Large intestine (tissue), 3 donors: ENCODE data around the gene BAIAP2L1. TPM values are rescaled to one million over a fixed set of nuclear protein-coding genes. Genes with fewer than 3 reads are reported as not detected.

Experiments
- DNase-seq, 2 donors: peaks; one replicate each; pipeline versions ENCODE4 v3.0.0 to v3.0.0-alpha.2; 2013
- H3K27ac ChIP-seq: one replicate; pipeline ENCODE4 v1.5.1; 2013; ENCODE audit warnings: low read length
- H3K27me3 ChIP-seq: 2 replicates; pipeline ENCODE4 v1.6.1; 2013; ENCODE audit warnings: low read length; ENCODE audit not compliant: control insufficient read depth, insufficient read depth
- H3K36me3 ChIP-seq: 2 replicates; pipeline ENCODE4 v1.6.1; 2013; ENCODE audit warnings: low read length; ENCODE audit not compliant: control insufficient read depth, insufficient read depth
- H3K4me1 ChIP-seq: one replicate; pipeline ENCODE4 v1.6.1; 2013; ENCODE audit warnings: low read length; ENCODE audit not compliant: control insufficient read depth, insufficient read depth
- H3K4me3 ChIP-seq: one replicate; pipeline ENCODE4 v1.5.1; 2013; ENCODE audit warnings: low read length
- H3K9me3 ChIP-seq: one replicate; pipeline ENCODE4 v1.6.1; 2013; ENCODE audit warnings: mild to moderate bottlenecking, low read depth, low read length, moderate library complexity; ENCODE audit not compliant: control insufficient read depth
- WGBS: methylation state at CpG from one replicate; pipeline ENCODE4 v1.1.5; 2013; ENCODE audit warnings: low lambda C conversion rate; ENCODE audit not compliant: insufficient coverage; 5-methylcytosine and 5-hydroxymethylcytosine counted together
- polyA plus RNA-seq: library from polyadenylated mRNA; unstranded; fragments of 120-200 nt; gene quantifications from one replicate; pipeline ENCODE4 v1.2.1, GENCODE V29; 2013

Gene BAIAP2L1
- polyA plus RNA-seq, 1 donor = 30.3 TPM

DNA sequence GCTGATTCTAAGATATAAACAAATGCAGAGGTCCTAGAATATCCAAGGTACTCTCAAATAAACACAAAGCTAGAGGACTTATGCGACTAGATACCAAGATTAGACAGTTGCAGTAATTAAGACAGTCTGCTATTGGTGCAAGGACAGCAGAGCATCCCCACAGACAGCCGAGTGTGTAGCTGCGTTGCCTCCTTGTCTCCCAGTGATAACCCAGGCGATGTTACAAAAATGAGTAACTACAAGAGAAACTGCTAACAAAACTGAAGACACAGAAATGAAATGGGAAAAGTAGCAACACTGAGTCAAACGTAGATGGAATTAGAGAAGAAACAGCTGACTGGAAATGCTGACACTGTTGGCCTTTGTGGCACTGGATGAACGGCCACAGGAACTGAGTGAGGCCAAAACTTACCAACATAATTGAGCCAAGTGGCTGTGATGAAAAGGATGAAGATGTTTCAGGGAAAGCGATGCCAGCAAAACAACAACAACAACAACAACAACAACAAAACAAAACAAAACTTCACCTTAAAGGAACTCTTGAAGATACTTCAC lies 54.3 kb downstream of the BAIAP2L1 start:
- 100% methylated on average over 1 of the region's 7 CpGs for WGBS
- Histone ChIP-seq H3K9me3 (no peaks in the 10 kb centered on the region), H3K4me1 (no peaks in the 10 kb centered on the region), H3K36me3 (no peaks in the 10 kb centered on the region), H3K27me3 (no peaks in the 10 kb centered on the region), H3K4me3 (no peak overlapping the region), H3K27ac (no peak overlapping the region)
- DNase-seq = no peak

DNA sequence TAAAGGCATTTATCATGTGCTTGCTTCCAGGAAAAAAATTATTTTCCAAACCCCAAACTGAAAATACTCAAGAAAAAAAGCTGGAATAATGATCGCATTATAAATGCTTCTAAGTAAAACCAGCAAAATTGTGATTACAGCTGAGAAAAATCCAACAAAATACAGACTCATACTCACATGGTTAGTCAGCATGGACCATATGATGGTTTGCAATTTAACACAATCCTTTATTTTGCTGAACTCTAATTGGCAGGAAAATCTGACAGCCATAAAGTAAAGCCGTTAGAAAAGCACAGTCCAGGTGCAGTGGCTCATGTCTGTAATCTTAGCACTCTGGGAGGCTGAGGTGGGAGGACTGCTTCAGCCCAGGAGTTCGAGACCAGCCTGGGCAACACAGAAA lies 59.8 kb downstream of the BAIAP2L1 start:
- no peaks in the 10 kb centered on the region for H3K27me3 ChIP-seq
- H3K9me3 ChIP-seq = peaks cover 8% of the 10 kb centered on the region
- H3K27ac ChIP-seq = no peak overlapping the region
- no peak for DNase-seq
- peaks cover 6% of the 10 kb centered on the region for H3K36me3 ChIP-seq
- H3K4me1 ChIP-seq = no peaks in the 10 kb centered on the region
- WGBS = no CpG with 5 or more reads among the region's 3 CpGs
- no peak overlapping the region for H3K4me3 ChIP-seq

DNA sequence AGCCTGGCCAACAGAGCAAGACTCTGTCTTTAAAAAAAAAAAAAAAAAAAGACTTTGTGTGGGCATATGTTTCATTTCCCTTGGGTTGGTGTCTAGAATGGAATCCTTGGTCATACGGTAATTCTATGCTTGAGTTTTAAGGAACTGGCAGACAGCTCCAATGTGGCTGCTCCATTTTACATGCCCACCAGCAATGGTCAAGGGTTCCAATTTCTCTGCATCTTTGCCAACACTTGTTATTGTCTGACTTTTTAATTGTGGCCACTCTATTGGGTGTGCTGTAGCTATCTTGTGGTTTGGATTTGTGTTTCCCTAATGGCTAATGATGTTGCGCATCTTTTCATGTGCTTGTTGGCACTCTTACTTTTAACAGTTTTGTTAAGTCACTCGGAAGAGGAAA lies 61.8 kb downstream of the BAIAP2L1 start:
- Histone ChIP-seq H3K9me3 (peaks cover 8% of the 10 kb centered on the region), H3K4me1 (no peaks in the 10 kb centered on the region), H3K27me3 (no peaks in the 10 kb centered on the region), H3K4me3 (no peak overlapping the region), H3K27ac (no peak overlapping the region), H3K36me3 (peaks cover 6% of the 10 kb centered on the region)
- 80% methylated on average over 1 of the region's 3 CpGs for WGBS
- no peak for DNase-seq

DNA sequence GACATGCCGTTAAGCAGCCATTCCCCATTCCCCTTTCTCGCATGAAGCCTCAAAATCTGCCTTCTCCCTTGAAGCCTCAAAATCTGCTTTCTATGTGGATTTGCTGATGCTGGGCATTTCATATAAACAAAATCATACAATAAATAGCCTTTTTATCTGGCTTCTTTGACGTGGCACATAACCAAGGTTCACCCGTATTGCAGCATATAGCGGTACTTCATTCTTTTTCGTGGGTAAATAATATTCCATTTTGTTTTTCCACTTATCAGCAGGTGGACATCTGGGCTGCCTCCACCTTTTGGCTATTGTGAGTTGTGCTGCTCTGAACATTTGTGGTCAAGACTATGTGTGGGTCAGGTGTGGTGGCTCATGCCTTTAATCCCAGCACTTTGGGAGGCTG lies 62.4 kb downstream of the BAIAP2L1 start:
- H3K36me3 ChIP-seq = peaks cover 6% of the 10 kb centered on the region
- H3K9me3 ChIP-seq = peaks cover 8% of the 10 kb centered on the region
- no peaks in the 10 kb centered on the region for H3K4me1 ChIP-seq
- H3K27ac ChIP-seq = no peak overlapping the region
- WGBS = no CpG with 5 or more reads among the region's 6 CpGs
- H3K27me3 ChIP-seq = no peaks in the 10 kb centered on the region
- no peak overlapping the region for H3K4me3 ChIP-seq
- no peak for DNase-seq

DNA sequence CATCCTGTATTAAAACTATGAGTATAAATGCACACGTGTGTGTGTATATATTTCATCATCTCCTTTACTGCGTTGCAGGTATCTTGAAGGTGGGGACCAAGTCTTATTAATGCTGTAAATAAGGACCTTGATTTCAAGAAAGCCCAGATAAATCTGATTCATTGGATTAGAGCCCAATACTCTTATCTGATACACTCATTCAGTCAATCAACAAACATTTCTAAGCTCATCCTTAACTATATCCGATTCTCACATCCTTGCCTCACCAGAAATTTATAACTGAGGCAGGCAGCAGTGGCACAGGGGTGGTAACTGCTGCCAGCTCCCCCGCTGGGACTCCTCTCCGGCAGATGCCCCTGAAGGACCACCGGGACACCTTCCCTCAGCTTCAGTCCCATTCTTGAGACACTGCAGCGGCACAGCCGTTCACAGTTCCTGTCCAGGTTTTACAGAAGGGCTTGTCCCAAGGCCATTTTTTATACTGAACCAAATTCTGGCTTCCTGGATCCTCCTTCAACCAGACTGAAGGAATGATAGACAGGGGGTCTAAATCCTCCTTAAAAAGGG lies 65.4 kb downstream of the BAIAP2L1 start:
- H3K36me3 ChIP-seq = peaks cover 6% of the 10 kb centered on the region
- no peaks in the 10 kb centered on the region for H3K27me3 ChIP-seq
- DNase-seq = no peak
- H3K4me3 ChIP-seq = no peak overlapping the region
- peaks cover 8% of the 10 kb centered on the region for H3K9me3 ChIP-seq
- no peak overlapping the region for H3K27ac ChIP-seq
- WGBS = no CpG with 5 or more reads among the region's 8 CpGs
- no peaks in the 10 kb centered on the region for H3K4me1 ChIP-seq

DNA sequence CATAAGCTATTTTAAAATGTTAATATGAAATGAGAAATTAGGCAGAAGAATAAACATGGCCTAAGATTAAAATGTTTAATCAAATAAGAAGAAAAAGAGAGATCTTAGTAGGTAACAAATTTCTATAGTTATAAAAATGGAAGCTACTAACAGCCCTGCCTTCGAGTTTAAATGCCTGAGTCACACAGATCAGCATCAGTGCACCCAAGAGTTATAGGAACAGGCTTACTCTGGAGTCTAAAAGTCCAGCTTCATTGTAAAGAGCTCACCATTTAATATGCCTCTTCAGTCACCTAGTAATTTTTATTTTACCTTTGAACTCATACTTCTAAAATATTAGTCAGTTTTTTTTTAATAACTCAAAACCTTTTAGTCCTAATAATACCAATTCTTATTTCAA lies 66.8 kb downstream of the BAIAP2L1 start:
- H3K36me3 ChIP-seq = peaks cover under 1% of the 10 kb centered on the region
- H3K4me3 ChIP-seq = no peak overlapping the region
- no peaks in the 10 kb centered on the region for H3K27me3 ChIP-seq
- peaks cover 2% of the 10 kb centered on the region for H3K4me1 ChIP-seq
- WGBS = no CpG with 5 or more reads among the region's 1 CpG
- peak in 1 of 2 donors; percentile 65 for DNase-seq
- no peak overlapping the region for H3K27ac ChIP-seq
- H3K9me3 ChIP-seq = peaks cover 3% of the 10 kb centered on the region

DNA sequence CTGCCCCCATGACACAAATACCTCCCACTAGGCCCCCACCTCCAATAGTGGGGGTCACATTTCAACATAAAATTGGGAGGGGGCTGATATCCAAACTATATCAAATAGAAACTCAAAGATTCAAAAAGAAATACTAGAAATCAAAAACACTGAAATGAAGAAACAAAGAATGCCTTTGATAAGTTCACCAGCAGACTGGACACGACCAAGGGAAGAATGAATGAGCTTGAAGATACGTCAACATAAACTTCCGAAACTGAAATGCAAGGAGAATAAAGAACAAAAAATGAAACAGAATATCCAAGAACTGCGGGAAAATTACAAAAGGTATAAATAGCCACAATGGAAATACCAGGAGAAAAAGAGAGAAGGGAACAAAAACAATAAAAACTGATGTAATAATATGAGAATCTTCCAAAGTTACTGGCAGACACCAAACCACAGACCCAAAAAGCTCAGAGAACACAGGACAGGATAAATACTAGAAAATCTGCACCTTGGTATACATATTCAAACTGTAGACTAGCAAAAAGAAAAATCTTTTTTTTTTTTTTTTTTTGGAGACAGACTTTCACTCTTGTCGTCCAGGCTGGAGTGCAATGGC lies 69.9 kb downstream of the BAIAP2L1 start:
- no peaks in the 10 kb centered on the region for H3K9me3 ChIP-seq
- DNase-seq = no peak
- WGBS = 81% methylated on average over 4 of the region's 5 CpGs
- no peak overlapping the region for H3K27ac ChIP-seq
- H3K4me1 ChIP-seq = peaks cover 2% of the 10 kb centered on the region
- no peak overlapping the region for H3K4me3 ChIP-seq
- no peaks in the 10 kb centered on the region for H3K27me3 ChIP-seq
- H3K36me3 ChIP-seq = no peaks in the 10 kb centered on the region

DNA sequence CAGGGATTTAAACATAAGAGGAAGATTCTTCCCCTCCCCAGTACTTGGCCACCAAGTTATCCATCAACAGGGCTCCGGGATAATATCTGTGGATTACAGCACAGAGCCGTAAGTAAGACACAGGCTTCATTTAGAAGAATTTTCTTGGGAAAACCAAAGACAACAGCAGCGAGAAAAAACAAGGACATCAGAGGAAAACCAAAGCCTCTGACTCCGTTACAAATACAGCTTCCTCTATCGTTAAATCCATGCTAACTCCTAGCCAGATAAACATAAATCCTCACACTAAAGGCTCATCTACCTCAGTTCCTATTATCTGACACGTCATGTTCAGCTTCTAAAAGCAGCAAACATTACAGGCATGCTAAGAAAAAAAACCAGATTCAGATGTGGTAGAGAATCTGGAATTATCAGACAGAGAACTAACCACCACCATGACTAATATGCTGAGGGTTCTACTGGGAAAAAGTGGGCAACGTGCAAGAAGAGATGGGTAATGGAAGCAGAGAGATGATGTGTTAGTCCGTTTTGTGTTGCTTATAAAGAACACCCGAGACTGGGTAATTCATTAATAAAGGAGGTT lies 71.0 kb downstream of the BAIAP2L1 start:
- 67% methylated on average over 3 of the region's 9 CpGs for WGBS
- no peak overlapping the region for H3K27ac ChIP-seq
- H3K36me3 ChIP-seq = no peaks in the 10 kb centered on the region
- H3K4me3 ChIP-seq = no peak overlapping the region
- H3K4me1 ChIP-seq = peaks cover 2% of the 10 kb centered on the region
- H3K9me3 ChIP-seq = no peaks in the 10 kb centered on the region
- no peak for DNase-seq
- no peaks in the 10 kb centered on the region for H3K27me3 ChIP-seq

DNA sequence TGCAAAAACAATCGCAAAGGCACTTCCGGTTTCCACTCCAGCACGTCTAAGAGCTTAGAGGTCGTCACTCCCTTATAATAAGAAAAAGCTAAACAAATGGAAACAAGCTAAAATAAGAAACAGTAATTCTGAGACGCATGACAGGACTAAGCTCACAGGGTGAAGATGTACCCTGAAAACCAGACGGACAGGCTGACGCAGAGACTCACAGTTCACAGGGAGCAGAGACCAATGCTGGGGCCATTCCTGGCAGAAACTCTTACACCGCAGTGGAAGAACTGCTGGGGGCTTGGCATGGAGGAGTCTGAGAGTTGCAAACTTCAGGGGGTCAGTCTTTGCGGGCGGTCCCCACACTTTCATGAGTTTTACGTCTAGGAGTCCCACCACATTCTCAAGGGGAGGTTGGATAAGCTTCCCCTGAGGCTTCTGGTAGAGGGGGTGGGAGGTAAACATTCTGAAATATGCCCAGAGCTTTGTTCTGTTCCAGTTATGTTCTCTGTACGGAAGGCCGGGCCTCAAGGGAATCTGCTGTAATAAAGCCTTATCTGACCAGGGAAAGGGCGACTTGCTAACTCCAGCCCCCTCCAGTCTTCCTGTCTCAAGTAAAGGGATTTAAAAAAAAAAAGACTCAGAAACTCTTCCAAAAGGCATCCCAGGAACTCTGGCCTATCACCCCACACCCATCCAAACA lies 71.6 kb downstream of the BAIAP2L1 start:
- Histone ChIP-seq H3K27ac (no peak overlapping the region), H3K4me1 (peaks cover 2% of the 10 kb centered on the region), H3K4me3 (no peak overlapping the region), H3K9me3 (no peaks in the 10 kb centered on the region), H3K36me3 (no peaks in the 10 kb centered on the region), H3K27me3 (no peaks in the 10 kb centered on the region)
- DNase-seq = peak in 1 of 2 donors; percentile 48
- 60% methylated on average over 2 of the region's 14 CpGs for WGBS

DNA sequence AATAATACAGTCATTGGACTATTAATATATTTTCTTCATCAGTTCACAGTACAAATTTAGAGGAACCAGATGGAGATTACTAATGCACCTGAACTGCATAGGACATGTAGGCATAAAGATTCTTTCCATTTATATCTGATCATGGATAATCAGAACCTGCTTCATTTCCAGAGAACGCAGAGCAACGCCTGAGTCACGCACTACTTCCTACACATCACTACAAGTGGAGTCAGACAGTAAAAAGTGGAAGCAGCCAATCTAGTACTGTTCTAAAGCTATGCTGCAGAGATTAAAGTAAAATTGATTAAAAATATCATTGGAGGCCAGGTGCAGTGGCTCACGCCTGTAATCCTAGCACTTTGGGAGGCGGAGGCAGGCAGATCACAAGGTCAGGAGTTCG lies 76.1 kb downstream of the BAIAP2L1 start:
- no CpG with 5 or more reads among the region's 6 CpGs for WGBS
- Histone ChIP-seq H3K9me3 (no peaks in the 10 kb centered on the region), H3K4me3 (no peak overlapping the region), H3K36me3 (no peaks in the 10 kb centered on the region), H3K4me1 (peaks cover 6% of the 10 kb centered on the region), H3K27ac (no peak overlapping the region), H3K27me3 (no peaks in the 10 kb centered on the region)
- no peak for DNase-seq
